A673 (cell line): Measurements from ENCODE around the gene CLDN18.

Source experiments
- CTCF ChIP-seq: fragments of 300-800, 200-600 bp; sonication (generic); conservative IDR thresholded peaks from 2 replicates; pipeline ENCODE4 v1.5.1; 2017; ENCODE audit warnings: low read depth, mild to moderate bottlenecking, antibody characterized with exemption, low read length, moderate library complexity, mixed read lengths
- EZH2 ChIP-seq: fragments of 200-600 bp; sonication (generic); IDR thresholded peaks from 2 replicates; pipeline ENCODE4 v1.6.1; 2017; ENCODE audit warnings: borderline replicate concordance, low read depth, mild to moderate bottlenecking, mixed read lengths, antibody characterized with exemption, low read length; ENCODE audit not compliant: poor library complexity, severe bottlenecking

GRCh38 chr3:137978328-137978727 is 31.6 kb upstream of the CLDN18 start:
- TF ChIP-seq CTCF (no peak), EZH2 (no peak)
